Mesenchymal stem cell (in vitro differentiated cells and primary cell): ENCODE measurements around the gene ZSCAN1.

Experiments
- DNase-seq: peaks from one replicate; pipeline ENCODE4 v3.0.0-alpha.2; 2013
- H2AFZ ChIP-seq: one replicate; pipeline ENCODE4 v1.6.1; 2013; ENCODE audit warnings: low read depth, mild to moderate bottlenecking, control low read depth, inconsistent platforms, low read length, moderate library complexity
- H2AK5ac ChIP-seq: 2 replicates; pipeline ENCODE4 v1.6.1; 2013; ENCODE audit warnings: low read length, moderate library complexity, mild to moderate bottlenecking, inconsistent platforms; ENCODE audit not compliant: severe bottlenecking
- H2BK120ac ChIP-seq: one replicate; pipeline ENCODE4 v1.6.1; 2013; ENCODE audit warnings: low read depth, mild to moderate bottlenecking, inconsistent platforms, low read length, moderate library complexity
- H2BK12ac ChIP-seq, 2 experiments: one replicate each; pipeline ENCODE4 v1.6.1; 2013; ENCODE audit warnings: inconsistent platforms in 2 of 2, low read length in 2 of 2, mild to moderate bottlenecking in 2 of 2, moderate library complexity in 2 of 2, control low read depth in 1 of 2
- H2BK15ac ChIP-seq: one replicate; pipeline ENCODE4 v1.6.1; 2013; ENCODE audit warnings: mild to moderate bottlenecking, low read depth, inconsistent platforms; ENCODE audit not compliant: poor library complexity, severe bottlenecking
- H2BK5ac ChIP-seq: 2 replicates; pipeline ENCODE4 v1.6.1; 2013; ENCODE audit warnings: low read depth, mild to moderate bottlenecking, low read length, control low read depth, inconsistent platforms; ENCODE audit not compliant: poor library complexity, severe bottlenecking
- H3K14ac ChIP-seq, 2 experiments: one replicate each; pipeline ENCODE4 v1.6.1; 2013; ENCODE audit warnings: inconsistent platforms in 2 of 2, low read length in 2 of 2, control low read depth in 1 of 2, mild to moderate bottlenecking in 1 of 2, moderate library complexity in 1 of 2
- H3K18ac ChIP-seq, 2 experiments: one replicate each; pipeline ENCODE4 v1.6.1; 2013; ENCODE audit warnings: inconsistent platforms in 2 of 2, low read length in 2 of 2, control low read depth in 1 of 2, low read depth in 1 of 2, mild to moderate bottlenecking in 1 of 2
- H3K23ac ChIP-seq, 2 experiments: one replicate each; pipeline ENCODE4 v1.6.1; 2013; ENCODE audit warnings: inconsistent platforms in 2 of 2, low read length in 2 of 2, mild to moderate bottlenecking in 2 of 2, moderate library complexity in 2 of 2, control low read depth in 1 of 2
- H3K27ac ChIP-seq: 2 replicates; pipeline ENCODE4 v1.5.1; 2013; ENCODE audit warnings: mild to moderate bottlenecking, moderate library complexity, low read length, control low read depth, inconsistent platforms; ENCODE audit not compliant: poor library complexity, severe bottlenecking
- H3K27me3 ChIP-seq, 2 experiments: 2 replicates each; pipeline versions ENCODE4 v1.6.1 to v1.7.0; 2013; ENCODE audit warnings: low read length in 2 of 2, mild to moderate bottlenecking in 2 of 2, moderate library complexity in 2 of 2, control low read depth in 1 of 2, inconsistent platforms in 1 of 2; ENCODE audit not compliant: control insufficient read depth in 1 of 2, insufficient read depth in 1 of 2
- H3K36me3 ChIP-seq, 2 experiments: 2 replicates each; pipeline versions ENCODE4 v1.6.1 to v1.7.0; 2013; ENCODE audit warnings: low read length in 2 of 2, control low read depth in 1 of 2, inconsistent platforms in 1 of 2, low read depth in 1 of 2, mild to moderate bottlenecking in 1 of 2; ENCODE audit not compliant: insufficient read depth in 2 of 2, control insufficient read depth in 1 of 2
- H3K4ac ChIP-seq, 2 experiments: one replicate each; pipeline ENCODE4 v1.6.1; 2013; ENCODE audit warnings: inconsistent platforms in 2 of 2, low read length in 2 of 2, mild to moderate bottlenecking in 2 of 2, moderate library complexity in 2 of 2, control low read depth in 1 of 2, low read depth in 1 of 2
- H3K4me1 ChIP-seq: 2 replicates; pipeline ENCODE4 v1.6.1; 2013; ENCODE audit warnings: low read depth, low read length, control low read depth; ENCODE audit not compliant: control insufficient read depth, insufficient read depth
- H3K4me2 ChIP-seq: 2 replicates; pipeline ENCODE4 v1.6.1; 2013; ENCODE audit warnings: low read length, mild to moderate bottlenecking, inconsistent platforms; ENCODE audit not compliant: poor library complexity, severe bottlenecking
- H3K4me3 ChIP-seq, 2 experiments: 2 replicates each; pipeline versions ENCODE4 v1.5.1 to v1.7.0; 2013; ENCODE audit warnings: low read length in 2 of 2, mild to moderate bottlenecking in 2 of 2, control low read depth in 1 of 2, low read depth in 1 of 2; ENCODE audit not compliant: insufficient read depth in 1 of 2
- H3K79me1 ChIP-seq: replicated peaks from 2 replicates; pipeline ENCODE4 v1.6.1; 2013; ENCODE audit warnings: mild to moderate bottlenecking, control low read depth, low read length, inconsistent platforms; ENCODE audit not compliant: poor library complexity, severe bottlenecking
- H3K9ac ChIP-seq: 2 replicates; pipeline ENCODE4 v1.7.0; 2013; ENCODE audit warnings: mild to moderate bottlenecking, low read length, moderate library complexity
- H3K9me3 ChIP-seq: 2 replicates; pipeline ENCODE4 v1.7.0; 2013; ENCODE audit warnings: mild to moderate bottlenecking, low read length; ENCODE audit not compliant: control insufficient read depth
- H4K8ac ChIP-seq: one replicate; pipeline ENCODE4 v1.6.1; 2013; ENCODE audit warnings: inconsistent platforms, mild to moderate bottlenecking, low read length, moderate library complexity
- H4K91ac ChIP-seq: one replicate; pipeline ENCODE4 v1.6.1; 2013; ENCODE audit warnings: mild to moderate bottlenecking, low read length, inconsistent platforms
- WGBS: methylation state at CpG from one replicate; pipeline ENCODE4 v1.1.7; 2013; ENCODE audit warnings: mixed read lengths; 5-methylcytosine and 5-hydroxymethylcytosine counted together

The ZSCAN1 gene

GRCh38 chr19:58084596-58085347 lies 50.9 kb downstream of the ZSCAN1 start:
- H3K23ac ChIP-seq: no peak overlapping the region
- no peak overlapping the region for H4K91ac ChIP-seq
- no peak overlapping the region for H3K27ac ChIP-seq
- no peak overlapping the region for H3K9ac ChIP-seq
- H3K36me3 ChIP-seq: peaks cover 29 to 52% of the 10 kb centered on the region in 2 experiments
- no peak overlapping the region for H2BK120ac ChIP-seq
- no peak overlapping the region for H3K4ac ChIP-seq
- DNase-seq: no peak
- WGBS: 96% methylated on average over 69 of the region's 69 CpGs
- no peak overlapping the region for H2BK5ac ChIP-seq
- no peak overlapping the region for H2AFZ ChIP-seq
- no peak overlapping the region for H2AK5ac ChIP-seq
- no peaks in the 10 kb centered on the region for H3K4me1 ChIP-seq
- H3K18ac ChIP-seq: no peak overlapping the region
- no peak overlapping the region for H2BK15ac ChIP-seq
- H3K4me2 ChIP-seq: no peak overlapping the region
- no peak overlapping the region for H4K8ac ChIP-seq
- H3K9me3 ChIP-seq: peaks cover 63% of the 10 kb centered on the region
- H3K4me3 ChIP-seq: no peak overlapping the region
- H3K14ac ChIP-seq: no peak overlapping the region
- H3K27me3 ChIP-seq: no peaks in the 10 kb centered on the region
- no peaks in the 10 kb centered on the region for H3K79me1 ChIP-seq
- no peak overlapping the region for H2BK12ac ChIP-seq

GRCh38 chr19:58085348-58085875 lies 51.6 kb downstream of the ZSCAN1 start:
- H3K4me2 ChIP-seq: no peak overlapping the region
- H2BK12ac ChIP-seq: no peak overlapping the region
- H3K79me1 ChIP-seq: no peaks in the 10 kb centered on the region
- no peak for DNase-seq
- peaks cover 61% of the 10 kb centered on the region for H3K9me3 ChIP-seq
- no peaks in the 10 kb centered on the region for H3K4me1 ChIP-seq
- 90% methylated on average over 29 of the region's 29 CpGs for WGBS
- no peak overlapping the region for H3K9ac ChIP-seq
- H2BK120ac ChIP-seq: no peak overlapping the region
- no peak overlapping the region for H3K23ac ChIP-seq
- H4K8ac ChIP-seq: no peak overlapping the region
- H2BK15ac ChIP-seq: no peak overlapping the region
- H3K27ac ChIP-seq: no peak overlapping the region
- no peak overlapping the region for H2BK5ac ChIP-seq
- no peak overlapping the region for H2AK5ac ChIP-seq
- peaks cover 32 to 58% of the 10 kb centered on the region in 2 experiments for H3K36me3 ChIP-seq
- H3K27me3 ChIP-seq: no peaks in the 10 kb centered on the region
- no peak overlapping the region for H3K18ac ChIP-seq
- H3K4me3 ChIP-seq: no peak overlapping the region
- H4K91ac ChIP-seq: no peak overlapping the region
- H3K4ac ChIP-seq: no peak overlapping the region
- no peak overlapping the region for H3K14ac ChIP-seq
- no peak overlapping the region for H2AFZ ChIP-seq

GRCh38 chr19:58086825-58087710 lies 53.2 kb downstream of the ZSCAN1 start:
- Histone ChIP-seq H3K4me1 (no peaks in the 10 kb centered on the region), H3K4me3 (no peak overlapping the region), H3K79me1 (no peaks in the 10 kb centered on the region), H2BK12ac (no peak overlapping the region), H3K18ac (no peak overlapping the region), H3K9me3 (peaks cover 54% of the 10 kb centered on the region), H3K36me3 (peaks cover 35 to 66% of the 10 kb centered on the region in 2 experiments), H3K23ac (no peak overlapping the region), H3K4ac (no peak overlapping the region), H3K27me3 (no peaks in the 10 kb centered on the region), H2BK120ac (no peak overlapping the region), H2AFZ (no peak overlapping the region), H4K8ac (no peak overlapping the region), H3K27ac (no peak overlapping the region), H2BK15ac (no peak overlapping the region), H3K14ac (no peak overlapping the region), H2AK5ac (no peak overlapping the region), H3K9ac (no peak overlapping the region), H2BK5ac (no peak overlapping the region), H3K4me2 (no peak overlapping the region), H4K91ac (peak overlapping the region; percentile 34)
- DNase-seq: no peak
- WGBS: 96% methylated on average over 21 of the region's 23 CpGs

- H3K27ac ChIP-seq: no peak overlapping the region
- H2BK15ac ChIP-seq: no peak overlapping the region
- H2BK5ac ChIP-seq: no peak overlapping the region
- H3K9ac ChIP-seq: no peak overlapping the region
- no peak overlapping the region for H4K8ac ChIP-seq
- no peak overlapping the region for H3K23ac ChIP-seq
- no peak overlapping the region for H2BK12ac ChIP-seq
- peaks cover 54% of the 10 kb centered on the region for H3K9me3 ChIP-seq
- no peak for DNase-seq
- H4K91ac ChIP-seq: no peak overlapping the region
- H2BK120ac ChIP-seq: no peak overlapping the region
- WGBS: 93% methylated on average over 13 of the region's 13 CpGs
- H3K27me3 ChIP-seq: no peaks in the 10 kb centered on the region
- H3K4ac ChIP-seq: no peak overlapping the region
- H3K4me1 ChIP-seq: peaks cover 1% of the 10 kb centered on the region
- no peak overlapping the region for H2AFZ ChIP-seq
- no peak overlapping the region for H2AK5ac ChIP-seq
- no peak overlapping the region for H3K18ac ChIP-seq
- no peak overlapping the region for H3K14ac ChIP-seq
- no peak overlapping the region for H3K4me3 ChIP-seq
- H3K79me1 ChIP-seq: peaks cover 4% of the 10 kb centered on the region
- H3K4me2 ChIP-seq: no peak overlapping the region
- peaks cover 30 to 72% of the 10 kb centered on the region in 2 experiments for H3K36me3 ChIP-seq
These were observed 54.8 kb downstream of the ZSCAN1 start for GRCh38 chr19:58088521-58089052.
